COLO668 (cell line): ENCODE data around the gene RAB31.

ENCODE experiments used
- DNase-seq: peaks from one replicate; lab custom pipeline; 2025; ENCODE audit not compliant: unreplicated experiment; lab: John Stamatoyannopoulos, UW

Gene RAB31

DNA sequence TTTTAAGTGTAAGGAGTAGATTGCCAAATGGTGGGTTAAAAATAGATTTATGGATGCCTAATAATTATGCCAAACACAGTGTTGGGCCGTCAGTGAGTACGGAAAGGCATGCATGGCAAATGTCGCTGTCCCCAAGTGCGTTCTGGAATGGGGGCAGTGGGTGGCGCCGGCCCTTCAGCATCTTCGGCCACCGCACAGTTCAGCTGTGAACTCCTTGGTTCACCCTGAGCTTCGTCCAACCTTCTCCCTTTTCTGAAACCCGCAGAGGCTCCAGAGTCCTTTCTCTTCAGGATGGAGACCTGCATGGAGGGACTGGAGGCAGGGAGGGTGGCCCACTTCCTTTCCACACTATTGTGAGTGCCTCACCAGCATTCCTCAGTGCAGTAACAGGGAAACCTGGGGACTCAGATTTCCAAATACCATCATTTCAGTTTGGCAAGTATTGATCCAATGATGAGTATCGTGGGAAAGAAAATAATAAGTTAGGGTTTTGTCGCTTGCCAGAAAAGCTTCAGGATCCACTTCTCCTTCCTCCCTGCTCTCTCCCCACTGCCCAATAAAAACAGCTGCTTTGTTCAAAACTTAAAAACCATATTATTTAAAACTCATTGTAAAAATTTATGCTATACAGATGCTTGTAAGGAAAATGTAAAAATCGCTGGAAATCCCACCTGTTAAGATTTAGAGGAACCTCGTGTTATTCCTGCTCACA, 103.0 kb downstream of the RAB31 start:
- no peak for DNase-seq

DNA sequence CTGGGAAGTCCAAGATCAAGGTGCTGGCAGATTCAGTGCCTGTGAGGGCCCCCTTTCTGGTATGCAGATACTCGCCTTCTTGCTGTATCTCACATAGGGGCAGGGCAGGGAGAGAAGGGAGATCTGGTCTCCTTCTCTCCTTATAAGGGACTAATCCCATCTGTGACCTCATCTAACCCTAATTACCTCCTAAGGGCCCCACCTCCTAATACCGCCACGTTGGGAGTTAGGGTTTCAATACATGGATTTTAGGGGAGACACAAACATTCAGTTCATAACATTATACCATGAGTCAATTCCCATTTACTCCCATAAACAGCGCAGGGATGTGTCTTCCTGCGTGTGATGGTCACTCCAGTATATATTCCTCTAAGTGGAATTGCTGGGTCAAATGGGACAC, 103.9 kb downstream of the RAB31 start:
- DNase-seq: no peak

DNA sequence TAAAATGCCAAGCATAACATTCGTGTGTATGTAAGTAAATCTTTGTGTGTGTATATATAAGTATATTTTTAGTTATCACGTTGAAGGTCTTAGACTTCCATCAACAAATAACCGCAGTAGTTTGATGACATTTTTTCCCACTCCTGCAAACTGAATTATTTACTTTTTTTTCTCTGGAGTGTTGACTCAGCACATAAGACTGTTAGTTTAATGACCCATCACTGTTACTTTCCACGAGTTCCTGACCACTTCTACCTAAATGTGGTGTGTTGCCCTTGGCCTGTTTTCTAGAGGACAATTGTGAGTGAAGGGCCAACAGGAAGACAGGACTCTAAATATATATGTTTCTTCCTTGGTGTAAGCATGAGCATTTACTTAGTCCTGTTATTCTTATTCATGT, 106.3 kb downstream of the RAB31 start:
- no peak for DNase-seq

DNA sequence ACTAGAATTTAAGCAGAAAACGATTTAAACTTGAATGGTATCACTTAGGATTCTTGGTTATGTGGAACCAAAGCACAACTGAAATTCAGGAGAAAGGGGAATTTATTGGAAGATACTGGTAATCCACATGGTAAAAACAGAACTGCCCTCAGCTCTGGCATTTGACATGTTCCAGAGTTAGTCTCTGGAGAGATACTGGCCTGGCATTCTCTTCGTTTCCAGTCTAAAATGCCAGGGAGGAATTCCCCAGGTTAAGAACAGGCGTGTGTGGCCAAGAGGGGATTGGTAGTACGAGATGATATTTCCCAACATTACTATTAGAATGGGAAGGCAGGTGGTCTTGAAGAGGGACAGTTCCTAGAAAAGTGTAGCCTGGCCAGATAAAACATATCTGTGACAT, 109.2 kb downstream of the RAB31 start:
- DNase-seq: no peak

DNA sequence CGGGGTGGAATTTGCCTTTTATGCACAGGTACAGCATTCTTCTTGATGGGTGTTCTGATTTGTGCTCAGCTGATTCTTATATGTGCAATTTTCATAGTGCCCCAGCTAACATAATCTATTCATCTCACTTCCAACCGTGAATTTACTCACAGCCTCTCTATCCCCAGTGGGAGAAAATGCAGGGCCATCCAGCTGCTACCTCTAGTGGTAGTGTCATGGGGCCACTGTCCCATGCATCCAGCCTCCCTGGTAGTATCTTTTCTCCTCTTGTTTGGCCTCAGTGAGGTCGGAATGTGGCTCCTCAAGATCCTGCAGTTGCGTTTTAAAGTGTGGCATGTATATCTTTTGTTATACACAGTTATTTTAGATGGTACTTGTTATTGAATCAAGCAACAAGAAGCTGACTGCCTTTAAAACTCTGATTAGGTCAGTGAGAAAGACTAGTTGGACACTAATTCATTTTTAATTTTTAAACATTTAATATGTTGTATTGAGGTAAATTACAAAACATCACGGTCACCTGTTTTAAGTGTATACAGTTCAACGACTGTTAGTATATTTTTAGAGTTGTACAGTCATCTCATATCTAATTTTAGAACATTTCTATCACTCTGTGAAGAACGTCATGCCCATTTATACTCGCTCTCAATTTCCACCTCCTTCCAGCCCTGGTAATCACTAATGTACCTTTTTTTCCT, 109.8 kb downstream of the RAB31 start:
- DNase-seq: no peak

DNA sequence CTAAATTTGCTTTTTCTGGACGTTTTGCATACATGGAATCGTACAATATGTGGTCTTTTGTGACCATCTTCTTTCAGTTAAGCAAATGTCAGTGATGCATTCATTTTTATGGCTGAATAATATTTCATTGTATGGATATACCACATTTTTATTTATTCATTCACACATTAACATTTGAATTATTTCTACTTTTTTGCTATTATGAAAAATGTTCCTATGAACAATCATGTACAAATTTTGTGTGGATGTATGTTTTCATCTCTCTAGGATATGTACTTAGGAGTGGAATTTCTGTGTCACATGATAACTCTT, 110.3 kb downstream of the RAB31 start:
- DNase-seq: no peak

DNA sequence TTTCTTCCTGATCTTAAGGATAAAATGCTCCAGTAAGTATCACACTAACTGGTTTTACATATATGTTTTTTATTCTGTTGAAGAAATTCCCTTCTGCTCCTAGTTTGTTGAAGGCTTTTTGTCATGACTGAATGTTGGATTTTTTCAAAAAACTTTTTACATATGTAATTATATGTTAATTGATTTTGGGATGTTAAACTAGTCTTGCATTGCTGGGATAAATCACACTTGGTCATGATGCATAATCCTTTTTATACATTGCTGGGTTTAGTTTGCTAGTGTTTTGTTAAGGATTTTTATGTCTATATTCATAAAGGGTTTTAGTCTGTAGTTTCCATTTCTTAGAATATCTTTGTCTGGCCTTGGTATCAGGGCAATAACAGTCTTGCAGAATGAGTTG, 112.0 kb downstream of the RAB31 start:
- no peak for DNase-seq

DNA sequence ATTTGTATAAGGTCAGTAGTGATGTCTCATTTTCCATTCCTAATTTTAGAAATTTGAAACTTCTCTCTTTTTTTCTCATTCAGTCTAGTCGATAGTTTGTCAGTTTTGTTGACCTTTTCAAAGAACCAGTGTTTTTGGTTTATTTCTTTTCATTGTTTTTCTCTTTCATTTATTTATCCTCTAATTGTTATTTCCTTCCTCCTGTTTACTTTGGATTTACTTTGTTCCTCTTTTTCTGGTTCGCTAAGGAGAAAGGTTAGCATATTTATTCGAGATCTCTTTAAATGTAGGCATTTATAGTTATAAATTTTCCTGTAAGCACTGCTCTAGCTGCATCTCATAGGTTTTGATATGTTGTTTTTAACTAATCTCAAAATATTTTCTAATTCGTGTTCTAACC, 112.6 kb downstream of the RAB31 start:
- no peak for DNase-seq

DNA sequence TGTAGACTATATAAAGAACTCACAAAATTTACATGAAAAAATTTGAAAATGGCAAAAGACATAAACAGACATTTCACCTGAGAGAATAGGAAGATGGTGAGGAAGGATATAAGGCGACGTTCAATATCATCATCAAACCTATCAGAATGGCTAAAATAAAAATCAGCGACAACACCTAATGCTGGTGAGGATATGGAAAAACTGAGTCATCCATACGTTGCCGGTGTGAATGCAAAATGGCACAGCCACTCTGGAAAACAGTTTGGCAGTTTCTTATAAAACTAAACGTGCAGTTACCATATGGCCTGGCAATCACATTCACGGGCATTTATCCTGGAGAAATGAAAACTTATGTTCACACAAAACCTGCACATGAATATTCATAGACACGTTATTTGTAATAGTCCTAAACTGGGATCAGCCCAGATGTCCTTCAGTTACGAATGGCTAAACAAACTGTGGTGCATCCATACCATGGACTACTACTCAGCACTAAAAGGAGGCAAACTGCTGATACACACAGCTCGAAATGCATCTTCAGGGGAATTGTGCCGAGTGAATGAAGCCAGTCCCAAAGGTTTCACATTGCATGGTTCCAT, 114.6 kb downstream of the RAB31 start:
- no peak for DNase-seq

DNA sequence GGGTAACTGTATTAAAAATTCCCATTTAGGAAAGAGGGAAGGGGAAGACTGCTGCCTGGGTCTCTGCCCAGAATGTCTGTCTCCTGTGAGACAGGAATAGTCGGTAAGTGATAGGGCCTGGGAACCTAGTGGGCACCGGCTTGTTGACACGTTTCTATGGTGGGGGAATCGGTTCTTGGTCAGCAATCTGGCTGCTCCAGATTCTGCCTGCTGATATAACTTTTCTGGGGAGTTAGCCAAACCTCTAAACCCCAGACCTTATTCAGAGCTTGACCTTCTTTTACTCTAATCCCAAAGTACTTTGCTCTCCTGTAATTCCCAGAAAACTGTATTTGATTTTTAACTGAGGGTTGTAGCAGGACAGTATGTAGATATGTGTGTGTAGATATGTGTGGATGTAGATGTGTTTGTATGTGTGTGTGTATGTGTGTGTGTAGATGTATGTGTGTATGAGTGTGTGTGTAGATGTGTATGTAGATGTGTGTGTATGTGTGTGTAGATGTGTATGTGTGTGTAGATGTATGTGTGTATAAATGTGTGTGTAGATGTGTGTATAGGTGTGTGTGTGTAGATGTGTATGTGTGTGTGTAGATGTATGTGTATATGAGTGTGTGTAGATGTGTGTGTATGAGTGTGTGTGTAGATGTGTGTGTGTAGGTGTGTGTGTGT, 115.8 kb downstream of the RAB31 start:
- no peak for DNase-seq

DNA sequence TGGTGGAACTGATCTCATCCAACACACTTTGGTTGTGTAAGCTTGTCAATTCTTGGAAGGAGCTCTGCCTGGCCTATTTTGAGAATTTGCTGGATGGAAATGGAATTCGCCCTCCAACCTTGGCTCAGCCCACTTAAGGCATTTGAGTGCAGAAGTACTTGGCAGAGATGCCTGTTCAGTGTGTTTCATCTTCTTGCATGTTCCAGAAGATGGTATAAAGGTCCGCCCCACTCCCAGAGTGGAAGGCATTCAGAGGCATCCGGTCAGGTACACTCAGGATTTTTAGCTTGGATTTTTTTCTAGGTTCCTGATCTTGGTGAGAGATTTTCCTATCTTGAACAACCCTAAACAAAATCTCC, 116.4 kb downstream of the RAB31 start:
- no peak for DNase-seq

DNA sequence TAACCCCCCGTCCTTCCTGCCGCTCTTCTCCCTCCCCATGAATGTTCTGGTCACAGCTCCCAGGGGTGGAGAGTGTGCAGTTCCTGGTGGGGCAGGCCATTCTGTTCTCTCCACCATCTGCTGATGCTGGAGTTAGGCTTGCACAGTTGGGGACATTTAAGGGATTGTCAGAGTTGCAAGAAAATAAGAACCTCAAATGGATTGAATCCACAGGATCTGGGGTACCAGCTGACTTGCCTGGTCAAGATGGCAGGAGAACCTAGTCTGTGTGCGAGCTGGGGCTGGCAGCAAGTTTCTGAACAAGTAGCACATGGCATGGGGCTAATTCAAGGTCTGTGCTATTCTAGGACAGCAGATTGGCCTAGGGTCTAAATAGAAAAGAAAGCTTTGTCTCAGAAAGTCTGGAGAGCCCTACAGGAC, 116.9 kb downstream of the RAB31 start:
- no peak for DNase-seq

DNA sequence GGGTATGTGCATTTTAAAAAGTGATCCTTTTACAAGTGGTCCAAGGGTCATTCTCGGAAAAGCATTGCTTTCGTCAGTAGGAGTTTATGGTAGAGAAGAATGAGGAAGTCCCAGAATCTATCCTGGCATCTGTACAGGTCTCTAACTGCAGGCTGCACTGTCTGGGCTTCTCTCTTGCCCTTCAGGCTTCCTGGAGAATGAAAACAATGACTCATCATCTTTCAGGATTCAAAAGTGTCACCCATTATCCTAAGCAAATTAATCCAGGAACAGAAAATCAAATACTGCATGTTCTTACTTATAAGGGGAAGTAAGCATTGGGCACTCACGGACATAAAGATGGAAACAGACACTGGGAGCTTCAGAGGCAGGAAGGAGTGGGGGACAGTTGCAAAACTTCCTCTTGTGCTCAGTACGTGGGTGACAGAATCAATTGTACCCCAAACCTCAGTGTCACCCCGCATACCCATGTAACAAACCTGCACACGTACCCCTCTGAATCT, 117.5 kb downstream of the RAB31 start:
- DNase-seq: peak; percentile 13

DNA sequence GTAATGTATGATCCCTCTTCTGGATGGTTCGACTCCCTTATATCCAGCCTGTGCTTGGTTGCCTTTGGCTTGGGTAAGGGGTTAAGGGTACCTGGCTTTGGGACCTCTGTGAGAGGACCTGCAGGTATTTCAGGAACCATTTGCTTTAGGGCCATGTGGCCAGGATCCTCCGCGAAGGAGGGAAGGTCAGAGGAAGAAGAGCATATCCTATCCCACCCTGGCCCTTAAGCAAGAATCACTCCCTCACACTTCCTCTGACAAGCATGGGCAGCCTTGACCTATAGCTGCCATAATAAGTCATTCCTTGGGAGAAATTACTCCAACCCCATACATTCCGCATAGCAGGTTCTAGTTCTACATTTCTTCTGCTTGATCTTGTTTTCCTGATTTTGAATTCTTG, 118.6 kb downstream of the RAB31 start:
- DNase-seq: no peak

DNA sequence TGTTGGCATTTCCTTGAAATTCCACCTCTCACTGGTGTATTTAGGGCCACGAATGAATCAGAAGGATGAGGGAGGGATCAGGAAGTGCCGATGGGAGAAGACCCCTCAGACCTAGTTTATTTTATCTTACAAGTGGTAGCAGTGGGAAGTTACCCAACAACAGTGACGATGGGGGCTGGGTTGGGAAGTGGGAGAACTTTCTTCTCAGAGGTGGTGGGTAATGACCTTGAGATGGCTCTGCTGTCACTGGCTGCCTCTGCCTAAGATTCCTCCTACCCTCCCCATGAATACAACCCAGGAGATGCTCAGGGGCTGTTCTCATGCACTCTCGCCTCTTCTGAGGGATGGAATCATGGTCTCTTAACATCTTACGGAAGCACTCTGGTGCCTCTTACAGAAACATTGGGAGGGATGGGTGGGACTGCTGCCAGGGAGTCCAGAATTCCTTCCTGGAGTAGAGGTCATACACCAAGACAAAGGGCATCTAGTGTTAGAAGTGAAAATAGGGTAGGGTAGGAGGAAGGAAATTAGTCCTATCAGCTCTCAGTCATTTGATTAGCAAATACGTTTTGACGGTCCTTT, 119.2 kb downstream of the RAB31 start:
- DNase-seq: no peak

DNA sequence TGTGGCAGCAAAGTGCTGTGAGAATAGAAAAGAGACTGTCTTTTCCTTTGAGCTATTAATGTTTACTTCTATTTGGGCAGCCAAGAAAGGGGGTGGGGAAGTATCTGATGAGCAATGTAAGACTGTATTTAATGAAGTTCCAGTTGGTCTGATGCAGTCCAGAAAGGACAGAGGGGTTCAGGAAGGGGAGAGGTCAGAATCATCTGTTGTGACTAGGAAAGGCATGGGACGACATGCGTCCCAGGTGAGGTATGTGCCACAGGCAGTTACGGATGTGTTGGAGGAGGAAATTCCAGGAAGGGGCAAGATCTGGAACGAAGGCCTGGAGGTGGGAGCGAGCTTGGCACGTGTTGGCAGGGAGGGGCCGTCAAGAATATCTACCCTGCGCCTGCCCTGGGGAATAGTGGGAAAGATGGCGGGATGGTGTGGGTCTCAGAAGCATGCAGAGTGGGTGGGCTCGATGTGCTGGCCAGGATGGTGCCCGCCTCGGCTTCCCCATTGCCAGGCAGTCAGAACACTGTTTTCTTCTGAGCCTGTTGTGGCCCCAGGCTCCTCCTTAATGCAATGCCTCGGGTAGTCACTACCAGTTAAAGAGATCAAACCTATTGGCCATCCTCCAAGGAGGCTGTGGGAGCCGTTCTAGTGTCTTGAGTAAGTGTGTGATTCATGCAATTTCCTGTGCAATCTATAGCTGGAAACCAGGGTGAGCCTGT, 119.8 kb downstream of the RAB31 start:
- no peak for DNase-seq

DNA sequence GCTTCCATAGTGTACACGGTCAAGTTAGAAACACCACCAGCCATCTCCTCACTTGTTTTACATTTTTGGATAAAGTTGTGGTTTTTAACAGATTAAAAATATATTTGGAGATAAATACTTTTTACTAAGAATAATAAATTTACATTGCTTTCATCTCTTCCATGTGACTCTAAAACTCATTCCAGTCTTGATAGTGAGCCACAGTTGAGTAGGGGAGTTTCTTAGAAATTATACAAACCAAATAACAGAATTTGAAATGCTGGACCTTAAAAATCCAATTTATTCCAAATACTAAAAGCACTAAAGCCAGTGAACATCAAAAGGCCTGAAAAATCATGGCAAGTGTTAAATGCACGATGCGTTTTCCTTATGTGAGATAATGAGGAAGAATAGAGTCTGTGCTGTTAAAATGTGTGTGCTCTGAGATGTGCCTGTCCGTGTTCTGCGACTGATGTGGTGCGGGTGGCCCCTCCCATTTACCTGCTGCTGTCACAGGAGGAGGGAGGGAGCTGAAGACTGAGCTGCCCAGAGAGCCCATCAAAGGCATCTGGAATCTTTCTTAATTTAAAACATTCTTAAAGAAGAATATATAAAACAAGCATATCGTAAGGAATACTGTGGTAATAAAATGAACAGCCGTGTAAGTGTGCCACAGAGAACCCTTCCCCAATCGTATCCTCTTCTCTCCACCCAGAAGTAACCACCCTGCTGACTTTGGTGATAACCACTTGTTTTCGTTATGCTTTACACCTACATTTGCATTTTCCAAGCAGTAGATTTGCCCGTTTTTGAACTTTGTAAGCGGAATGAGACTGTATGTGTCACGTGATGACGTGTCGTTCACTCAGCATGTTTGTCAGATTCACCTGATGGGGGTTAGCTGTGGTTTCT, 120.7 kb downstream of the RAB31 start:
- no peak for DNase-seq

DNA sequence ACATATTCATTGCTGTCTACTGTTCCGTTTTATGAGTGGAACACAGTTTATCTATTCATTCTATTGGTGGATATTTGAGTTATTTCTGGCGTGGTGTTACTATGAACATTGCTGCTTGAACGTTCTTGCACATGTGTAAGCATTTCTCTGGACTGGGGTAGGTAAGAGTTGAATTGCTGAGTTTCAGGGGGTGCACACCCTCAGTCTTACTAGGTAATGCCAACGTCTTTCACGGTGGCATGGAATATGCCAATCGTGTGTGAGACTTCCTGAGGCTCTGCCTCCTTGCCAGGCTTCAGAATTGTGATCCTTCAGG, 121.3 kb downstream of the RAB31 start:
- DNase-seq: no peak

DNA sequence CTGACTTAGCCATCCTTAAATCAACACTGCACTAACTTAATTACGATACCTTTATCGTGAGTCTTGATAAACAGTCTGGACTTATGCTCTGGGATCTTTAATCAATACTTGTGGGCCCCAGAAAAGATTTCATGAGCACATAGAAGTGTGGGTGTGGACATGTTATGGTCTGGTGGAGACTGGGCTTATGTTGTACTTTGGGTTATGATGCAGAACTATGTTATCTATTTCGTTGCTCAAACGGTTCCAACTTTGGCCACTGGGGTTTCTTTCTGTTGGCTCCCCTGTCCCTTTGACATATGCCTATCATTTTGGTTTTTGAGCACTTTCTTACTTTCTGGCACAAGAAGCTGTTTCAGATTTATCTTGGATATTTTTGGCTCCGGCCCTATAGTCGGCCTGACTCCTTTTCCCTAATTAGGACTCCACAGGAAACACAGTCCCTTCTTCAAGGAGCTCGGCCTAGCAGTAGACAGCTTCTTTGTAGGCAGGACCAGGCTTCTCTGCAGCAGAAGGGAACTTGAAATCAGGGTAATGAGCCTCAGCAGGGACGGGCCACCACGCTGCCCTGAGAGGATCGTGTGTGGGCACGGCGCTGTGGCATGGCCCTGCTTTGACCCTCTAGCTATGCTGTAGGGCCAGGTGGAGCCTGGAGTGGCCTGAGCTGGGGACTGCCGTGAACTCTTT, 123.1 kb downstream of the RAB31 start:
- DNase-seq: no peak
